Activated CD8-positive, alpha-beta memory T cell treated with anti-CD3 and anti-CD28 coated beads, Interleukin-2, amount 10 ng/mL, durations not matched to agents 7 days and 5 days (primary cell): ENCODE data around the gene ECI1. TPM values are rescaled to one million over a fixed set of nuclear protein-coding genes. Genes with fewer than 3 reads are reported as not detected.
A peak's percentile ranks its signal among the peaks of the same experiment; 100 is the strongest.
"Not testable (repeated sequence)": the region's sequence is repeated elsewhere in the genome, so short reads cannot be mapped to it uniquely, and the experiment has no call there.

Source experiments
- ATAC-seq: fragments of 150-1000 bp; cut with Tn5 transposase; one replicate; pipeline ENCODE4 v1.10.0; 2021; ENCODE audit warnings: moderate library complexity
- CTCF ChIA-PET: fragments of 350-600 bp; sonication (Branson Sonifier 250); formaldehyde crosslinking; loops from one replicate; lab custom pipeline; 2021; ENCODE audit warnings: antibody characterized with exemption; lab: Charles Lee
- DNase-seq: peaks from one replicate; pipeline ENCODE4 v3.0.0-alpha.2; 2020
- H3K27ac Mint-ChIP-seq: one replicate; pipeline ENCODE4 v1.8.0; 2021; ENCODE audit warnings: mild to moderate bottlenecking, mixed read lengths
- H3K27me3 Mint-ChIP-seq: one replicate; pipeline ENCODE4 v1.8.0; 2021; ENCODE audit warnings: mixed read lengths
- H3K36me3 Mint-ChIP-seq: one replicate; pipeline ENCODE4 v1.8.0; 2021; ENCODE audit warnings: mild to moderate bottlenecking, mixed read lengths
- H3K4me1 Mint-ChIP-seq: one replicate; pipeline ENCODE4 v1.8.0; 2021; ENCODE audit warnings: mixed read lengths
- H3K4me3 Mint-ChIP-seq: one replicate; pipeline ENCODE4 v1.8.0; 2021; ENCODE audit warnings: mild to moderate bottlenecking, moderate library complexity, mixed read lengths
- H3K9me3 Mint-ChIP-seq: one replicate; pipeline ENCODE4 v1.8.0; 2022; ENCODE audit warnings: low read depth, mixed read lengths
- total RNA-seq, 2 experiments: library from RNA; stranded (reverse); gene quantifications; one replicate each; pipeline ENCODE4 v1.2.3, GENCODE V29; 2021

ECI1 gene
- total RNA-seq, 2 experiments from 2014 or later, result 48.9 to 57.3 TPM

- Mint-ChIP-seq H3K4me1 (no peaks in the 10 kb centered on the region), H3K27me3 (no peaks in the 10 kb centered on the region), H3K27ac (no peak overlapping the region), H3K9me3 (no peaks in the 10 kb centered on the region), H3K4me3 (no peak overlapping the region), H3K36me3 (no peaks in the 10 kb centered on the region)
- CTCF ChIA-PET, result no interaction called here
- no peak for ATAC-seq
- DNase-seq, result no peak
Measured at GRCh38 chr16:2275476-2276367, 24.3 kb upstream of the ECI1 start.

GRCh38 chr16:2273931-2274330 lies 22.5 kb upstream of the ECI1 start:
- Mint-ChIP-seq H3K27me3 (no peaks in the 10 kb centered on the region), H3K27ac (no peak overlapping the region), H3K4me3 (no peak overlapping the region), H3K36me3 (no peaks in the 10 kb centered on the region), H3K4me1 (peaks cover 8% of the 10 kb centered on the region), H3K9me3 (no peaks in the 10 kb centered on the region)
- CTCF ChIA-PET, result no interaction called here
- DNase-seq (no peak), ATAC-seq (no peak)

- ATAC-seq (no peak), DNase-seq (no peak)
- no peak overlapping the region for H3K27ac Mint-ChIP-seq
Measured at GRCh38 chr16:2273484-2273883, 22.1 kb upstream of the ECI1 start.

GRCh38 chr16:2271848-2272461 lies 20.6 kb upstream of the ECI1 start:
- peaks cover 9% of the 10 kb centered on the region for H3K4me1 Mint-ChIP-seq
- no peak for ATAC-seq
- CTCF ChIA-PET, result no interaction called here
- H3K4me3 Mint-ChIP-seq, result no peak overlapping the region
- DNase-seq, result no peak
- H3K9me3 Mint-ChIP-seq, result no peaks in the 10 kb centered on the region
- H3K27ac Mint-ChIP-seq, result no peak overlapping the region
- peaks cover 1% of the 10 kb centered on the region for H3K36me3 Mint-ChIP-seq
- no peaks in the 10 kb centered on the region for H3K27me3 Mint-ChIP-seq

More at GRCh38 chr16:2273484-2273883, 22.1 kb upstream of the ECI1 start:
- no peak overlapping the region for H3K4me3 Mint-ChIP-seq
- H3K9me3 Mint-ChIP-seq, result no peaks in the 10 kb centered on the region
- CTCF ChIA-PET, result no interaction called here
- no peaks in the 10 kb centered on the region for H3K36me3 Mint-ChIP-seq
- H3K27me3 Mint-ChIP-seq, result no peaks in the 10 kb centered on the region
- H3K4me1 Mint-ChIP-seq, result peaks cover 8% of the 10 kb centered on the region

GRCh38 chr16:2270588-2271470 lies 19.4 kb upstream of the ECI1 start:
- Mint-ChIP-seq H3K4me3 (no peak overlapping the region), H3K9me3 (no peaks in the 10 kb centered on the region), H3K36me3 (peaks cover 11% of the 10 kb centered on the region), H3K27ac (no peak overlapping the region), H3K27me3 (no peaks in the 10 kb centered on the region), H3K4me1 (peaks cover 19% of the 10 kb centered on the region)
- ATAC-seq, result no peak
- CTCF ChIA-PET, result interaction anchor here (1.0 kb wide), 1 partner anchor 20 kb away, joined by 3 read pairs; the partner anchor contains the start of gene ECI1
- no peak for DNase-seq

- Mint-ChIP-seq H3K27ac (no peak overlapping the region), H3K4me3 (peak overlapping the region; percentile 93)
- CTCF ChIA-PET, result interaction anchor here (1.0 to 1.3 kb wide), 3 partner anchors 19 to 321 kb away, joined by 3 read pairs; partner anchors contain the start of genes ABCA3 and ECI1
Measured at GRCh38 chr16:2270070-2270462, 18.7 kb upstream of the ECI1 start.

GRCh38 chr16:2267913-2268666 lies 16.7 kb upstream of the ECI1 start, which contains the start of gene RNPS1:
RNPS1 (minus strand) TSS chr16:2268126; CDS start chr16:2264643, 3,483 bp downstream.
- Mint-ChIP-seq H3K27ac (peak within 1 kb of the TSS; percentile 97), H3K36me3 (peaks cover 28% of the 10 kb centered on the region), H3K4me1 (peaks cover 34% of the 10 kb centered on the region), H3K9me3 (no peaks in the 10 kb centered on the region), H3K4me3 (peak within 1 kb of the TSS; percentile 93), H3K27me3 (no peaks in the 10 kb centered on the region)
- ATAC-seq (peak; percentile 90), DNase-seq (peak; percentile 97)
- CTCF ChIA-PET, result interaction anchor here (1.2 to 1.6 kb wide), 3 partner anchors 16 to 233 kb away, joined by 3 to 8 read pairs (median 4); partner anchors contain the start of gene ECI1

More at GRCh38 chr16:2270070-2270462, 18.7 kb upstream of the ECI1 start:
- Mint-ChIP-seq H3K27me3 (no peaks in the 10 kb centered on the region), H3K4me1 (peaks cover 24% of the 10 kb centered on the region), H3K36me3 (peaks cover 15% of the 10 kb centered on the region), H3K9me3 (no peaks in the 10 kb centered on the region)
- ATAC-seq (no peak), DNase-seq (no peak)

- Mint-ChIP-seq H3K27ac (peak overlapping the region; percentile 97), H3K4me3 (peak overlapping the region; percentile 93), H3K4me1 (peaks cover 34% of the 10 kb centered on the region), H3K36me3 (peaks cover 34% of the 10 kb centered on the region)
- DNase-seq, CTCF ChIA-PET, H3K9me3 Mint-ChIP-seq, H3K27me3 Mint-ChIP-seq: not testable (repeated sequence)
- peak; percentile 63 for ATAC-seq
Measured at GRCh38 chr16:2267505-2267912, 16.1 kb upstream of the ECI1 start.

- H3K9me3 Mint-ChIP-seq, H3K27me3 Mint-ChIP-seq, ATAC-seq: not testable (repeated sequence)
- CTCF ChIA-PET, result interaction anchor here (0.8 kb wide), 1 partner anchor 16 kb away, joined by 4 read pairs; the partner anchor contains the start of gene ECI1
- Mint-ChIP-seq H3K36me3 (peaks cover 40% of the 10 kb centered on the region), H3K27ac (peak overlapping the region; percentile 97), H3K4me3 (peak overlapping the region; percentile 93), H3K4me1 (peaks cover 36% of the 10 kb centered on the region)
- peak; percentile 58 for DNase-seq
Measured at GRCh38 chr16:2266887-2267286, 15.5 kb upstream of the ECI1 start.

GRCh38 chr16:2263026-2263425 lies 11.6 kb upstream of the ECI1 start:
- ATAC-seq, DNase-seq, H3K27me3 Mint-ChIP-seq, H3K27ac Mint-ChIP-seq, H3K9me3 Mint-ChIP-seq, H3K4me3 Mint-ChIP-seq: not testable (repeated sequence)
- CTCF ChIA-PET, result interaction anchor here (1.3 to 1.6 kb wide), 2 partner anchors 9 to 11 kb away, joined by 3 to 5 read pairs; partner anchors contain the start of gene ECI1
- peaks cover 60% of the 10 kb centered on the region for H3K36me3 Mint-ChIP-seq
- peaks cover 28% of the 10 kb centered on the region for H3K4me1 Mint-ChIP-seq

GRCh38 chr16:2260250-2260649 lies 8.9 kb upstream of the ECI1 start:
- no peak overlapping the region for H3K4me3 Mint-ChIP-seq
- CTCF ChIA-PET, result interaction anchor here (0.7 to 0.8 kb wide), 2 partner anchors 9 to 13 kb away, joined by 3 read pairs; partner anchors contain the start of gene ECI1
- ATAC-seq (no peak), DNase-seq (no peak)
- peaks cover 13% of the 10 kb centered on the region for H3K4me1 Mint-ChIP-seq
- no peaks in the 10 kb centered on the region for H3K27me3 Mint-ChIP-seq
- no peaks in the 10 kb centered on the region for H3K9me3 Mint-ChIP-seq
- H3K27ac Mint-ChIP-seq, result no peak overlapping the region
- peaks cover 70% of the 10 kb centered on the region for H3K36me3 Mint-ChIP-seq

- ATAC-seq, H3K4me1 Mint-ChIP-seq, H3K27me3 Mint-ChIP-seq, H3K27ac Mint-ChIP-seq, H3K4me3 Mint-ChIP-seq, DNase-seq, H3K9me3 Mint-ChIP-seq: not testable (repeated sequence)
- peaks cover 68% of the 10 kb centered on the region for H3K36me3 Mint-ChIP-seq
- CTCF ChIA-PET, result interaction anchor here (0.9 to 1.7 kb wide), 3 partner anchors 43 to 242 kb away, joined by 3 to 4 read pairs (median 4); partner anchors contain the start of gene ABCA3
Measured at GRCh38 chr16:2258530-2258929, 7.1 kb upstream of the ECI1 start.
